Ishikawa (cell line): Measurements from ENCODE around the gene GSG1L2.

ENCODE experiments used
- EGR1 ChIP-seq: IDR thresholded peaks from 2 replicates; pipeline ENCODE4 v1.6.1; 2012
- EP300 ChIP-seq: IDR thresholded peaks from 2 replicates; pipeline ENCODE4 v1.6.1; 2012; ENCODE audit warnings: borderline replicate concordance
- FOXM1 ChIP-seq: IDR thresholded peaks from 2 replicates; pipeline ENCODE4 v1.6.1; 2012; ENCODE audit warnings: low read depth, borderline replicate concordance
- MAX ChIP-seq: IDR thresholded peaks from 2 replicates; pipeline ENCODE4 v1.6.1; 2012
- RAD21 ChIP-seq: IDR thresholded peaks from 2 replicates; pipeline ENCODE4 v1.6.1; 2012; ENCODE audit warnings: low read depth
- TAF1 ChIP-seq: IDR thresholded peaks from 2 replicates; pipeline ENCODE4 v1.6.1; 2012; ENCODE audit warnings: low read depth, mild to moderate bottlenecking
- TEAD4 ChIP-seq: IDR thresholded peaks from 2 replicates; pipeline ENCODE4 v1.6.1; 2012
- YY1 ChIP-seq: IDR thresholded peaks from 2 replicates; pipeline ENCODE4 v1.6.1; 2012; ENCODE audit warnings: low read depth
- ZBTB7A ChIP-seq: IDR thresholded peaks from 2 replicates; pipeline ENCODE4 v1.6.1; 2012; ENCODE audit warnings: low read depth

DNA sequence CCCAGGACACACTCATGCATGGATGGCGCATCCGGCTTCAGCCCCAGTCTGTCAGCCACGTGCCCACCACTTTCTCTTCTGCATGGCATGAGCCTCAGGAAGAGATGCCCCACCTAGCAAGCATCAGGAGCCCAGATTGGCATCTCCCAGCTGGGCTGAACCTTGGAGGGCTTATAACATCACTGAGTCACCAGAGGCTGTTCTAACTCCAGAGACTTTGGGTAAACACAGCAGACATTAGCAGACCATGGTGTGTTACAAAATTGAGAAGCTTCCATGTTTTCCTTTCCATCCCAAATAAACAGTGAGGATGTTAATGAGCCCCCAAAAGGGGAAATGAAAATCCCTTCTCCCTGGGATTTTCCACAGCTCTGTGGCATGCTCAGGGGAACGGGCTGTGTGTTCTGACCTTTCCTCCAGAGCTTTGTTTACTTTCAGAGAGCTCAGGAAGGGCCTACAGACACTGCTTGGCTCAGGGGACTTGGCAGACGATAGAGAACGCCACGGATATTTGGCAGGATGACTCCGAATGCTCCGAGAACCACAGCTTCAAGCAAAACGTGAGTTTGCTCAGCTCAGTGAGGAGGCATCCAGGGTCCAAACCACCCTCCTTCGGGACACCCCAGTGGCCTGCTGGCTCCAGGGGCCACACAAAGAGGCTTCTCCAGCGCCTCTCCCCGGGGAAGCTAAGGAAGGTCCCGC lies 20.3 kb upstream of the GSG1L2 start:
- TF ChIP-seq FOXM1 (no peak), EP300 (no peak), TAF1 (no peak), ZBTB7A (no peak), YY1 (no peak), RAD21 (no peak), EGR1 (no peak), TEAD4 (no peak), MAX (no peak)
